ENCODE measurements around the gene CACNA1E.

- TF ChIP-seq CTCF (conservative IDR thresholded peaks at IDR 0.05; ENCODE audit: low read depth, low read length) (no peak), EZH2 (IDR thresholded peaks at IDR 0.05; ENCODE audit: borderline replicate concordance, low read depth, low read length, poor library complexity, severe bottlenecking) (no peak)
These were observed 147.1 kb downstream of the CACNA1E start for GRCh38 chr1:181630398-181630797.
